GM12864 (cell line): ENCODE data around the gene ZMYND10.
"Not testable (repeated sequence)": the region's sequence is repeated elsewhere in the genome, so short reads cannot be mapped to it uniquely, and the experiment has no call there.

Experiments
- DNase-seq: peaks from one replicate; pipeline ENCODE4 v3.0.0-alpha.2; 2011; ENCODE audit warnings: low read depth
- H3K4me3 ChIP-seq: 2 replicates; pipeline ENCODE4 v1.5.1; 2011; ENCODE audit warnings: mild to moderate bottlenecking, low read depth, low read length, control low read depth
- TF ChIP-seq, protein P1 (sequence below): IDR thresholded peaks from 2 replicates; pipeline ENCODE4 v1.5.1; 2011; ENCODE audit warnings: low read depth, mild to moderate bottlenecking, moderate library complexity, low read length, control low read depth, inconsistent platforms; ENCODE audit errors: missing control alignments

Gene ZMYND10

DNA sequence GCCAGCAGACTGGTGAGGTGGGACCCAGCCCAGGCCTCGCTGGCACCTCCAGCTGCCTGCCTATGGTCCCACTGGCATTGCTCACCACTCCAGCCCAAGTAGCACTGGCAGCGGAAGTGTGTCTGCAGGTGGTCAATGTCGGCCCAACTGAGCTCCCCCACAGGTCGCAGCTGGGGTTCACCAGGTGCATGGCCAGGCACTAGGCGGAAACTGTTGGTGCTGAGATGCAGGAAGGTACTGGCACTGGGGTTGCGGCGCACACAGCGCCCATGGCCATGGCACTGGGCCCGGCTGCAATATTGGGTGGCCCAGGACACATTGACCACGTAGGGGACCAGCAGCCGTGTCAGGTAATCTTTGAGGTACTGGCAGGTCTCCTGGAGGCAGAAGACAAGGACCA is 27.4 kb downstream of the ZMYND10 start:
- no peak for DNase-seq
- TF ChIP-seq, protein P1, sequence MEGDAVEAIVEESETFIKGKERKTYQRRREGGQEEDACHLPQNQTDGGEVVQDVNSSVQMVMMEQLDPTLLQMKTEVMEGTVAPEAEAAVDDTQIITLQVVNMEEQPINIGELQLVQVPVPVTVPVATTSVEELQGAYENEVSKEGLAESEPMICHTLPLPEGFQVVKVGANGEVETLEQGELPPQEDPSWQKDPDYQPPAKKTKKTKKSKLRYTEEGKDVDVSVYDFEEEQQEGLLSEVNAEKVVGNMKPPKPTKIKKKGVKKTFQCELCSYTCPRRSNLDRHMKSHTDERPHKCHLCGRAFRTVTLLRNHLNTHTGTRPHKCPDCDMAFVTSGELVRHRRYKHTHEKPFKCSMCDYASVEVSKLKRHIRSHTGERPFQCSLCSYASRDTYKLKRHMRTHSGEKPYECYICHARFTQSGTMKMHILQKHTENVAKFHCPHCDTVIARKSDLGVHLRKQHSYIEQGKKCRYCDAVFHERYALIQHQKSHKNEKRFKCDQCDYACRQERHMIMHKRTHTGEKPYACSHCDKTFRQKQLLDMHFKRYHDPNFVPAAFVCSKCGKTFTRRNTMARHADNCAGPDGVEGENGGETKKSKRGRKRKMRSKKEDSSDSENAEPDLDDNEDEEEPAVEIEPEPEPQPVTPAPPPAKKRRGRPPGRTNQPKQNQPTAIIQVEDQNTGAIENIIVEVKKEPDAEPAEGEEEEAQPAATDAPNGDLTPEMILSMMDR: no peak
- no peak overlapping the region for H3K4me3 ChIP-seq

- no peak for DNase-seq
- H3K4me3 ChIP-seq: no peak overlapping the region
- TF ChIP-seq, protein P1: no peak
Observed at GRCh38 chr3:50317300-50317699, 28.2 kb downstream of the ZMYND10 start.

GRCh38 chr3:50316657-50317242 is 28.8 kb downstream of the ZMYND10 start:
- DNase-seq: no peak
- TF ChIP-seq, protein P1: no peak
- no peak overlapping the region for H3K4me3 ChIP-seq

GRCh38 chr3:50314816-50315215 is 30.7 kb downstream of the ZMYND10 start:
- TF ChIP-seq, protein P1: no peak
- no peak for DNase-seq
- no peak overlapping the region for H3K4me3 ChIP-seq

DNA sequence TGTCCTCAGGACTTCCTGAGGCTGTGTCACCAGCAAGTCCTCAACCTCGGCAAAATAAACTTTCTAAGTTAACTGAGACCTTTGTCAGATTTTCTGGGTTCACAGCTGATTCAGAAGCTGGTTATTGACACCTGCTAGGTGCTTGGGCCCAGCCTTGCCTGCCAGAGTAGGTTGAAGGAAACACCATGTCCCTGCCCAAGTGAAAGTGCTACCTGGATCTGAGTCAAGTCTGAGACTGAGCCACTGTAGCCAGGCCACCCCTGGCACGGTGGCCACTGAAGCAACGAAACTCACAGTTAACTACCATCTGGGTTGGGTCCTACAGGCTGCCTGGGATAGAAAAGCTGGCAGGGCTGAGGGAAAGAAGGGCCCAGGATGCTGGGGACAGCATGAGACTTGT is 31.2 kb downstream of the ZMYND10 start:
- no peak overlapping the region for H3K4me3 ChIP-seq
- no peak for DNase-seq
- TF ChIP-seq, protein P1: no peak

- DNase-seq, H3K4me3 ChIP-seq: not testable (repeated sequence)
Observed at GRCh38 chr3:50312041-50312440, 33.5 kb downstream of the ZMYND10 start.

- TF ChIP-seq, protein P1: no peak
- no peak for DNase-seq
- H3K4me3 ChIP-seq: no peak overlapping the region
Observed at GRCh38 chr3:50304601-50305000, 40.9 kb downstream of the ZMYND10 start.
